Measurements from ENCODE around the gene TP53TG5. TPM values are rescaled to one million over a fixed set of nuclear protein-coding genes. Genes with fewer than 3 reads are reported as not detected.

Gene TP53TG5
- 0.80 TPM for total RNA-seq
- long read RNA-seq, partial matches to known transcripts, result 0 of 5 reads
- long read RNA-seq, other reads (novel, unspliced or antisense), result 5 of 5 reads

DNA sequence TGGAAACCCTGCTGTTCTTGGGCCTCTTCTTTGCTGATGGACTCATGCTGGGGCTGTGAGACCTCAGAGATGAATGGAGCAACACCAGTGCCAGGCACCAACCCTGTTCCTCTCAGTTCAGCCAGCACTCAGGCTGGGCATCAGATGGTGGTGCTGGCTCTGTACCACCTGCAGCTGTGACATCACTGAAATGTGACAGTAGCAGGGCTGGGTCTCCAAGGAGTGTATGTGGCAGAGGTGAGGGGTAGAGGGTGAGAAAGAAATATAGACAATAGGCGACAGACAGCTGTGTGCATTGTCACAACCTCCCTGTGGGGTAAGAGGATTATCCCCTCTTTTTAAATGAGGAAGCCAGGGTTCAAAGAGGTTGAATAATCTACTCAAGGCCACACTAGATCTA lies at the start of gene TP53TG5:
TP53TG5 (minus strand) TSS at position 135 of the 400 bp plus-strand sequence; CDS start at position 46, 89 bp downstream.
- no peaks in the 10 kb centered on the region for H3K36me3 ChIP-seq
- no peak for DNase-seq
- TF ChIP-seq, protein P1, sequence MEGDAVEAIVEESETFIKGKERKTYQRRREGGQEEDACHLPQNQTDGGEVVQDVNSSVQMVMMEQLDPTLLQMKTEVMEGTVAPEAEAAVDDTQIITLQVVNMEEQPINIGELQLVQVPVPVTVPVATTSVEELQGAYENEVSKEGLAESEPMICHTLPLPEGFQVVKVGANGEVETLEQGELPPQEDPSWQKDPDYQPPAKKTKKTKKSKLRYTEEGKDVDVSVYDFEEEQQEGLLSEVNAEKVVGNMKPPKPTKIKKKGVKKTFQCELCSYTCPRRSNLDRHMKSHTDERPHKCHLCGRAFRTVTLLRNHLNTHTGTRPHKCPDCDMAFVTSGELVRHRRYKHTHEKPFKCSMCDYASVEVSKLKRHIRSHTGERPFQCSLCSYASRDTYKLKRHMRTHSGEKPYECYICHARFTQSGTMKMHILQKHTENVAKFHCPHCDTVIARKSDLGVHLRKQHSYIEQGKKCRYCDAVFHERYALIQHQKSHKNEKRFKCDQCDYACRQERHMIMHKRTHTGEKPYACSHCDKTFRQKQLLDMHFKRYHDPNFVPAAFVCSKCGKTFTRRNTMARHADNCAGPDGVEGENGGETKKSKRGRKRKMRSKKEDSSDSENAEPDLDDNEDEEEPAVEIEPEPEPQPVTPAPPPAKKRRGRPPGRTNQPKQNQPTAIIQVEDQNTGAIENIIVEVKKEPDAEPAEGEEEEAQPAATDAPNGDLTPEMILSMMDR (IDR thresholded peaks at IDR 0.05; ENCODE audit: borderline replicate concordance), result no peak
- no peaks in the 10 kb centered on the region for H3K9me3 ChIP-seq (replicated peaks)
- H3K4me1 ChIP-seq, result peaks cover 10% of the 10 kb centered on the region
- no peak within 1 kb of the TSS for H3K4me3 ChIP-seq
- no peak within 1 kb of the TSS for H3K27ac ChIP-seq (replicated peaks)
- intact Hi-C loops (cut with micrococcal nuclease), result no loop called here
- no peaks in the 10 kb centered on the region for H3K27me3 ChIP-seq (ENCODE audit: low read depth)

DNA sequence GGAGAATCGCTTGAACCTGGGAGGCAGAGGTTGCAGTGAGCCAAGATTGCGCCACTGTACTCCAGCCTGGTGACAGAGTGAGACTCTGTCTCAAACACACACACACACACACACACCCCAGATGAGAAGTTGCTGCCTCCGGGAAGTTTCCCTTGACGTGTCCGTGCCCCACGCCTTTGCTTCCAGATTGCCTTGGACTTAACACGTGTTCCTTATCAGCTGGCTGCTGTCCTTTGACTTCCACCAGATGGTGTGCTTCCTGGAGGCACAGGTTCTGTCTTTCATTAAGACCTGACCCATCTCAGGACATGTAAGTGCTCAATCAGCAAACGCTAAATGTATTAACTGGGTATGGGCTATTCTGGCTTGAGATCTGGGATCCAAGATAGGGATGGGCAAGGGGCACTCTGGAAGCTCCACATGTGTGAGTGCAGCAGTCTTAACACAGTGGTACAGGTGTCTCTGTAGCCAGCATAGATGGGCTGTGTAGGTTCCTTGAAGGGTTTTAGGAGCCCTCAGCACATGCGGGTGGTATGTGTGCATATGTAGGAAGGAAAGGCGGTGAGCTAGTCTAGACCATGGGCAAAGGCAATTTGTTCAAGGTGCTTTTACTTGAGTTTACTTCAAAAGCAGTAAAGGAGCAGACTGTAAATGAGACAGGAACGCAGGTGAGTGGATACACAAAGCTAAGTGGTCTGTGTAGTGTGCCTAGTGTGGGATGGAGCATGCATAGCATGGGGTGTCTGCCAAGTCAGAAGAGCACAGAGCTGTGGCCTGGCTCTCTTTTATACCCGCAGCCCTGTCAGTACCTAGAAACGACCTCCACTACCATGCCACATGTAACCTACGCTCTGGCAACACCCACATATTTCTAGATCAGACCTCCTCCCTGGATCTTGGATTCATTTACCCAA lies 49.4 kb upstream of the TP53TG5 start:
- intact Hi-C loops (cut with micrococcal nuclease), result no loop called here
- no peaks in the 10 kb centered on the region for H3K27me3 ChIP-seq (ENCODE audit: low read depth)
- TF ChIP-seq, protein P1 (IDR thresholded peaks at IDR 0.05; ENCODE audit: borderline replicate concordance), result no peak
- H3K36me3 ChIP-seq, result peaks cover 43% of the 10 kb centered on the region
- H3K9me3 ChIP-seq (replicated peaks), result no peaks in the 10 kb centered on the region
- H3K27ac ChIP-seq (replicated peaks), result no peak overlapping the region
- H3K4me3 ChIP-seq, result no peak overlapping the region
- H3K4me1 ChIP-seq, result peaks cover 16% of the 10 kb centered on the region
- DNase-seq, result no peak

DNA sequence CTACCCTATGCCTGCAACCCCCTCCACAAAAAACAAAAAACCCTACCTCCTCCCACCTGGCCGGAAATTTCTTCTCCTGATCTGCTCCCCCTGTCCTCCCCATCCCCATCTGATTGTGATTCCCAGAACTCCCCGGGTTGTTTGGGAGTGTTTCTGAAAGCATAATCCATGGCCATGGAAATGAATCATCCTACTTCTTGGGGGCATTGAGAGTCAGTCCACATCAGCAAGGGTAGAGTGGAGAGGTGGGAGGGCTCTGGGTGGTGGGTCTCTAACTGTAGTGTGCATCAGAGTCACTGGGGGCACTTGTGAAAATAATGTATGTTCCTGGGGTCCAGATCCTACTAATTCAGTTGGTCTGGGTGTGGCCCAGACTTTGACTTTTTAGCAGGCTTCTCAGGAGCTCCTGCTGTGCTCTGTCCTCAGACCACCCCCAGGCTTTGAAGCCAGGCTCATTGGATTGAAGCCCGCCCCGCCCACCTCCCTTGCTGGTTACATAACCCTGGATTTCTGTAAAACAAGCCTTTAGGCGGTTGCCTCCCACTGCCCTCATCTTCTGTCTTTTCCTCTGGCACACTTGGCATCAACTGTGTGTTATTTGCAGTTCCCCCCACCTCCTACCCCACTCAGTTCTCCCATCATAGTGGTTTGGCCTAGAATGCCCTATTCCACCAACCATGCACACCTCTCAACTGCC lies 48.3 kb upstream of the TP53TG5 start:
- H3K36me3 ChIP-seq, result peaks cover 53% of the 10 kb centered on the region
- DNase-seq, result no peak
- TF ChIP-seq, protein P1 (IDR thresholded peaks at IDR 0.05; ENCODE audit: borderline replicate concordance), result no peak
- peaks cover 16% of the 10 kb centered on the region for H3K4me1 ChIP-seq
- H3K4me3 ChIP-seq, result no peak overlapping the region
- intact Hi-C loops (cut with micrococcal nuclease), result no loop called here
- no peaks in the 10 kb centered on the region for H3K27me3 ChIP-seq (ENCODE audit: low read depth)
- H3K9me3 ChIP-seq (replicated peaks), result no peaks in the 10 kb centered on the region
- H3K27ac ChIP-seq (replicated peaks), result no peak overlapping the region

DNA sequence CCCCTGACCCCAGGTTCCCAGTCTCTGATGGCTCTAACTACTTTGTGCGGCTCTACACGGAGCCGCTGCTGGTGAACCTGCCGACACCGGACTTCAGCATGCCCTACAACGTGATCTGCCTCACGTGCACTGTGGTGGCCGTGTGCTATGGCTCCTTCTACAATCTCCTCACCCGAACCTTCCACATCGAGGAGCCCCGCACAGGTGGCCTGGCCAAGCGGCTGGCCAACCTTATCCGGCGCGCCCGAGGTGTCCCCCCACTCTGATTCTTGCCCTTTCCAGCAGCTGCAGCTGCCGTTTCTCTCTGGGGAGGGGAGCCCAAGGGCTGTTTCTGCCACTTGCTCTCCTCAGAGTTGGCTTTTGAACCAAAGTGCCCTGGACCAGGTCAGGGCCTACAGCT lies 47.4 kb upstream of the TP53TG5 start:
- Histone ChIP-seq H3K27ac (replicated peaks) (no peak overlapping the region), H3K4me3 (no peak overlapping the region), H3K9me3 (replicated peaks) (no peaks in the 10 kb centered on the region), H3K4me1 (peaks cover 19% of the 10 kb centered on the region), H3K27me3 (ENCODE audit: low read depth) (no peaks in the 10 kb centered on the region), H3K36me3 (peaks cover 62% of the 10 kb centered on the region)
- no peak for DNase-seq
- TF ChIP-seq, protein P1 (IDR thresholded peaks at IDR 0.05; ENCODE audit: borderline replicate concordance), result no peak
- intact Hi-C loops (cut with micrococcal nuclease), result no loop called here

DNA sequence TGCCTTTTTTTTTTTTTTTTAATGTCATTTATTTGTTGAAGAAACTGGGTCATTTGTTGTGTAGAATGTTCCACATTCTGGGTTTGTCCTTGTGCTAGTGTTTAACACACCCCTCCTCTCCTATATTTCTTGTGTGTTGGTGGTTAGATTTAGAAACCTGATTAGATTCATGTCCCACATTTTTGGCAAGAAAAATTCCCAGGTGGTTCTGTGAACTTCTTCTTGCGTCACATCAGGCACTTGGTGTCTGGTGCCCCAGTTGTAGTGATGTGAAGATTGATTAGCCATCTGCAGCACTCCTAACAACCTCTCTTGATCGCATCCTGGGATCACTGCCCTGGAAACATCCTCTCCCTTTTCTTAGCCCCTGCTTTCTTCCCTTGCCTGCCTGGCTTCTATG lies 45.6 kb upstream of the TP53TG5 start:
- no peak overlapping the region for H3K27ac ChIP-seq (replicated peaks)
- DNase-seq, result no peak
- H3K4me3 ChIP-seq, result no peak overlapping the region
- H3K27me3 ChIP-seq (ENCODE audit: low read depth), result no peaks in the 10 kb centered on the region
- peaks cover 38% of the 10 kb centered on the region for H3K4me1 ChIP-seq
- peaks cover 70% of the 10 kb centered on the region for H3K36me3 ChIP-seq
- TF ChIP-seq, protein P1 (IDR thresholded peaks at IDR 0.05; ENCODE audit: borderline replicate concordance), result no peak
- H3K9me3 ChIP-seq (replicated peaks), result no peaks in the 10 kb centered on the region
- intact Hi-C loops (cut with micrococcal nuclease), result no loop called here

Measured in left ventricle myocardium inferior (tissue), 1 donor.